HepG2 (cell line): ENCODE data around the gene HMGN1. TPM values are rescaled to one million over a fixed set of nuclear protein-coding genes. Genes with fewer than 3 reads are reported as not detected.

ENCODE experiments used
- ATF5 ChIP-seq: sonication (generic); formaldehyde crosslinking; IDR thresholded peaks from 2 replicates; pipeline ENCODE4 v1.4.0; 2020; ENCODE audit warnings: mild to moderate bottlenecking, low read depth, missing genetic modification reagents
- CC2D1A ChIP-seq: sonication (generic); formaldehyde crosslinking; IDR thresholded peaks from 2 replicates; pipeline ENCODE4 v1.8.1; 2023; ENCODE audit warnings: mild to moderate bottlenecking, missing genetic modification reagents
- DRAP1 ChIP-seq: IDR thresholded peaks from 2 replicates; pipeline ENCODE4 v1.6.1; 2016; ENCODE audit warnings: missing genetic modification reagents, missing compliant biosample characterization
- FOXP1 ChIP-seq, 2 experiments: fragments of 450-650 bp in 1 of 2; IDR thresholded peaks; 2 replicates each; pipeline ENCODE4 v1.6.1; 2017 to 2018; ENCODE audit warnings: antibody characterized with exemption in 1 of 2
- GZF1 ChIP-seq: sonication (generic); formaldehyde crosslinking; IDR thresholded peaks from 2 replicates; pipeline ENCODE4 v1.5.1; 2020; ENCODE audit warnings: mild to moderate bottlenecking, missing genetic modification reagents
- HNF4A ChIP-seq: sonication (generic); formaldehyde crosslinking; IDR thresholded peaks from 2 replicates; pipeline ENCODE4 v1.4.0; 2020; ENCODE audit warnings: missing genetic modification reagents
- MEIS2 ChIP-seq: sonication (generic); formaldehyde crosslinking; IDR thresholded peaks from 2 replicates; pipeline ENCODE4 v1.9.0; 2021; ENCODE audit warnings: mild to moderate bottlenecking, missing genetic modification reagents
- NCOR1 ChIP-seq: fragments of 200-600 bp; sonication (generic); IDR thresholded peaks from 2 replicates; pipeline ENCODE4 v1.7.0; 2017; ENCODE audit warnings: antibody characterized with exemption, low read length, borderline replicate concordance
- PLSCR1 ChIP-seq: sonication (generic); formaldehyde crosslinking; IDR thresholded peaks from 2 replicates; pipeline ENCODE4 v1.5.0; 2020; ENCODE audit warnings: missing genetic modification reagents, mild to moderate bottlenecking, borderline replicate concordance
- POLR2A ChIP-seq, 2 experiments: IDR thresholded peaks; 2 replicates each; pipeline ENCODE4 v1.6.1; 2011; ENCODE audit warnings: low read depth in 2 of 2, low read length in 2 of 2, mild to moderate bottlenecking in 1 of 2, moderate library complexity in 1 of 2; ENCODE audit not compliant: insufficient read depth in 1 of 2
- POLR2AphosphoS5 ChIP-seq: IDR thresholded peaks from 2 replicates; pipeline ENCODE4 v1.6.1; 2012; ENCODE audit warnings: low read depth, low read length
- SIX1 ChIP-seq: sonication (generic); formaldehyde crosslinking; IDR thresholded peaks from 2 replicates; pipeline ENCODE4 v1.4.0; 2020; ENCODE audit warnings: missing genetic modification reagents, borderline replicate concordance
- SP1 ChIP-seq, 2 experiments: fragments of 450-650 bp in 1 of 2; sonication (generic) in 1 of 2; formaldehyde crosslinking in 1 of 2; IDR thresholded peaks; 2 replicates each; pipeline versions ENCODE4 v1.4.0 to v1.6.1; 2016 to 2020; ENCODE audit warnings: missing genetic modification reagents in 1 of 2
- SPEN ChIP-seq: sonication (generic); formaldehyde crosslinking; IDR thresholded peaks from 2 replicates; pipeline ENCODE4 v1.5.1; 2020; ENCODE audit warnings: low read depth, mild to moderate bottlenecking, missing genetic modification reagents
- SRSF9 ChIP-seq: fragments of 200-400 bp; formaldehyde crosslinking; IDR thresholded peaks from 2 replicates; pipeline ENCODE4 v1.6.1; 2018; ENCODE audit warnings: borderline replicate concordance, mild to moderate bottlenecking, low read depth, low read length; ENCODE audit not compliant: insufficient read depth, poor library complexity, severe bottlenecking
- TFDP2 ChIP-seq: sonication (generic); formaldehyde crosslinking; IDR thresholded peaks from 2 replicates; pipeline ENCODE4 v1.4.0; 2020; ENCODE audit warnings: missing genetic modification reagents
- TOE1 ChIP-seq: sonication (generic); formaldehyde crosslinking; IDR thresholded peaks from 2 replicates; pipeline ENCODE4 v1.4.0; 2020; ENCODE audit warnings: mild to moderate bottlenecking, missing genetic modification reagents
- XRCC5 ChIP-seq: fragments of 200-400 bp; formaldehyde crosslinking; optimal IDR thresholded peaks from 2 replicates; pipeline ENCODE3; 2017; ENCODE audit warnings: mild to moderate bottlenecking, low read length
- YY1 ChIP-seq: IDR thresholded peaks from 2 replicates; pipeline ENCODE4 v1.6.1; 2011; ENCODE audit warnings: low read length, low read depth, moderate library complexity, mild to moderate bottlenecking; ENCODE audit not compliant: insufficient read depth, insufficient replicate concordance
- ZNF383 ChIP-seq: sonication (generic); formaldehyde crosslinking; IDR thresholded peaks from 2 replicates; pipeline ENCODE4 v1.4.0; 2020; ENCODE audit warnings: missing genetic modification reagents, mild to moderate bottlenecking, borderline replicate concordance
- ZNF460 ChIP-seq: sonication (generic); formaldehyde crosslinking; IDR thresholded peaks from 2 replicates; pipeline ENCODE4 v1.5.1; 2020; ENCODE audit warnings: missing genetic modification reagents, mild to moderate bottlenecking, borderline replicate concordance
- ZNF501 ChIP-seq: sonication (generic); formaldehyde crosslinking; IDR thresholded peaks from 2 replicates; pipeline ENCODE4 v1.5.1; 2020; ENCODE audit warnings: mild to moderate bottlenecking, moderate library complexity, missing genetic modification reagents
- ZNF781 ChIP-seq: sonication (generic); formaldehyde crosslinking; IDR thresholded peaks from 2 replicates; pipeline ENCODE4 v1.5.1; 2020; ENCODE audit warnings: borderline replicate concordance, mild to moderate bottlenecking, missing genetic modification reagents; ENCODE audit errors: not compliant biosample characterization
- ZNF792 ChIP-seq: IDR thresholded peaks from 2 replicates; pipeline ENCODE4 v1.6.1; 2016
- ZNF800 ChIP-seq: sonication (generic); formaldehyde crosslinking; IDR thresholded peaks from 2 replicates; pipeline ENCODE4 v1.4.0; 2020; ENCODE audit warnings: missing genetic modification reagents
- polyA plus RNA-seq, 8 experiments: library from polyadenylated mRNA; depleted of rRNA in 3 of 8; stranded (reverse) in 7 of 8; unstranded in 1 of 8; fragments of >200 nt; fragmentation: Illumina TruSeq in 4 of 8; extraction: Trizol in 4 of 8; gene quantifications; 2 replicates each; pipeline versions ENCODE4 v1.2.1 to v1.2.3, GENCODE V29; 2011 to 2016; ENCODE audit warnings: low read depth in 4 of 8, missing spikeins in 1 of 8, mixed read lengths in 1 of 8; ENCODE audit not compliant: insufficient read depth in 1 of 8
- total RNA-seq, 5 experiments: library from RNA; depleted of rRNA; stranded (reverse); fragments of >200 nt; fragmentation: Illumina TruSeq; extraction: Trizol; gene quantifications; 2 replicates each; pipeline ENCODE4 v1.2.3, GENCODE V29; 2016; ENCODE audit warnings: low read depth in 1 of 5

HMGN1 gene
- total and polyA plus RNA-seq, 2 of the 13 experiments (the other 11 are each of a cell fraction or from before 2014, with no cell fraction given): 104 to 286 TPM

GRCh38 chr21:39388038-39388810 lies 39.3 kb upstream of the HMGN1 start (continued):
- TF ChIP-seq NCOR1 (no peak), PLSCR1 (CRISPR knock-in tag) (no peak), HNF4A (CRISPR knock-in tag) (peak; percentile 22; the same call in 1 of the 2 replicates), SRSF9 (no peak), POLR2AphosphoS5 (no peak), TOE1 (CRISPR knock-in tag) (no peak), ATF5 (CRISPR knock-in tag) (no peak), MEIS2 (0 out of 2 replicates have a peak, but pooled peaks have one; percentile 20), ZNF501 (CRISPR knock-in tag) (peak; percentile 21; the same call in 1 of the 2 replicates), DRAP1 (CRISPR knock-in tag) (no peak), SIX1 (CRISPR knock-in tag) (0 out of 2 replicates have a peak, but pooled peaks have one; percentile 12), CC2D1A (CRISPR knock-in tag) (no peak), SP1 (IDR thresholded peaks at IDR 0.05) (no peak), SP1 (CRISPR knock-in tag; IDR thresholded peaks at IDR 0.05) (no peak), ZNF460 (no peak; the same call in 1 of the 2 replicates), YY1 (peak; percentile 35), XRCC5 (peak; percentile 79), ZNF383 (CRISPR knock-in tag) (no peak), ZNF781 (CRISPR knock-in tag) (no peak), POLR2A (IDR thresholded peaks at IDR 0.05; ENCODE audit: insufficient read depth in 1 of 2, low read depth in 2 of 2, low read length in 2 of 2) (peak in 1 of 2 experiments; percentile 37; a peak in 1 of 4 replicates), SPEN (CRISPR knock-in tag) (peak; percentile 58; the same call in 1 of the 2 replicates), ZNF800 (CRISPR knock-in tag) (peak; percentile 59; the same call in 1 of the 2 replicates), TFDP2 (CRISPR knock-in tag) (peak; percentile 1), ZNF792 (CRISPR knock-in tag) (peak; percentile 47; the same call in 1 of the 2 replicates), FOXP1 (IDR thresholded peaks at IDR 0.05) (no peak), FOXP1 (CRISPR knock-in tag; IDR thresholded peaks at IDR 0.05) (no peak), GZF1 (no peak)
